Measurements from ENCODE around the gene MPZL1. TPM values are rescaled to one million over a fixed set of nuclear protein-coding genes. Genes with fewer than 3 reads are reported as not detected.
A peak's percentile ranks its signal among the peaks of the same experiment; 100 is the strongest.
"Not testable (repeated sequence)": the region's sequence is repeated elsewhere in the genome, so short reads cannot be mapped to it uniquely, and the experiment has no call there.

MPZL1 gene
- total and polyA plus RNA-seq, 5 donors from 2014 or later: 3.3 to 10.0 (median 8.4) TPM

DNA sequence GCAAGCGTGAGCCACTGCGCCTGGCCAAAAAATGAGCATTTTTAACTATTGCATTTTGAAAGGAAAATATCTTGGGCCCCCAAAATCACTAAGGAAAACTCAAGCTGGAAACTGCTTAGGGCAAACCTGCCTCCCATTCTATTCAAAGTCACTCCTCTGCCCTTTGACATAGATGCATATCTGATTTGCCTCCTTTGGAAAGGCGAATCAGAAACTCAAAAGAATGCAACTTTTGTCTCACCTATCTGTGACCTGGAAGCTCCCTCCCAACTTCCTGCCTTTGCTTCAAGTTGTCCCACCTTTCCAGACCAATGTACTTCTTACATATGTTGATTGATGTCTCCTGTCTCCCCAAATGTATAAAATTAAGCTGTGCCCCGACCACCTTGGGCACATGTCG is 108.9 kb downstream of the MPZL1 start:
- H3K27me3 Mint-ChIP-seq; H3K9me3 ChIP-seq (ENCODE audit: control insufficient read depth in 2 of 2, low read length in 2 of 2); H3K36me3 Mint-ChIP-seq; H3K4me3 Mint-ChIP-seq; DNase-seq; H3K27ac ChIP-seq (ENCODE audit: insufficient read depth, low read length, poor library complexity, severe bottlenecking); H3K4me1 Mint-ChIP-seq; H3K27ac Mint-ChIP-seq; H3K9me3 Mint-ChIP-seq; ATAC-seq (ENCODE audit: low read depth in 2 of 2); H3K4me3 ChIP-seq (ENCODE audit: low read depth, low read length); H3K4me1 ChIP-seq (ENCODE audit: control insufficient read depth, insufficient read depth, low read length, poor library complexity, severe bottlenecking); H3K36me3 ChIP-seq (ENCODE audit: control insufficient read depth, insufficient read depth, low read length); H3K27me3 ChIP-seq (ENCODE audit: control insufficient read depth, insufficient read depth, low read length): not testable (repeated sequence)

GRCh38 chr1:167832693-167833092 is 110.9 kb downstream of the MPZL1 start:
- H3K4me3 Mint-ChIP-seq: no peak overlapping the region
- no peak overlapping the region for H3K27ac ChIP-seq (ENCODE audit: insufficient read depth, low read length, poor library complexity, severe bottlenecking)
- DNase-seq (no peak), ATAC-seq (ENCODE audit: low read depth in 2 of 2) (no peak)
- H3K36me3 ChIP-seq (ENCODE audit: control insufficient read depth, insufficient read depth, low read length): no peaks in the 10 kb centered on the region
- peaks cover 0 to 4% (median 0%) of the 10 kb centered on the region in 4 donors for H3K4me1 Mint-ChIP-seq
- no peak overlapping the region for H3K27ac Mint-ChIP-seq
- no peaks in the 10 kb centered on the region for H3K36me3 Mint-ChIP-seq
- no peak overlapping the region for H3K4me3 ChIP-seq (ENCODE audit: low read depth, low read length)
- H3K9me3 Mint-ChIP-seq: no peaks in the 10 kb centered on the region
- H3K27me3 ChIP-seq (ENCODE audit: control insufficient read depth, insufficient read depth, low read length): no peaks in the 10 kb centered on the region
- H3K4me1 ChIP-seq (ENCODE audit: control insufficient read depth, insufficient read depth, low read length, poor library complexity, severe bottlenecking): no peaks in the 10 kb centered on the region
- no peaks in the 10 kb centered on the region for H3K9me3 ChIP-seq (ENCODE audit: control insufficient read depth in 2 of 2, low read length in 2 of 2)
- peaks cover 5% of the 10 kb centered on the region for H3K27me3 Mint-ChIP-seq

DNA sequence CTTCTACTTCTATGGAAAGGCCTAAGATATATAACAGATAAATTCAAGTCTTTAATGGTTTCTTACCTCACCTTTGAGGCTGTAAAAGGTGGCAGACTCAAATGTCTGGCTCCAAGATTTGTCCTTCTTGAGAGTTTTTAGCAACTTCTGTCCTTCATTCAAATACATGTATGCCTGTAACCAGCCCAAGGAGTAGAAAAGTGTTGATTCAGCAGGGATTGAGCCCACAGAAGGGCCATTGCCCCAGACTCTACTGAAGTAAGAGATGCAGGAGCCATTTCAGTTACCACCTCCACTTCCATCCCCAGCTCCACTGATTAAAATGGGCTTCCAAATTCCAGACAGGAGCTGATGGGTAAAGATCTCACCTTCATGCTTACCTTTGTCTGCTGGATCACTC is 112.1 kb downstream of the MPZL1 start:
- ATAC-seq (ENCODE audit: low read depth in 2 of 2) (no peak), DNase-seq (no peak)
- Mint-ChIP-seq H3K27ac (no peak overlapping the region), H3K9me3 (no peaks in the 10 kb centered on the region), H3K36me3 (no peaks in the 10 kb centered on the region), H3K4me1 (peaks cover 0 to 4% (median 0%) of the 10 kb centered on the region in 4 donors), H3K4me3 (no peak overlapping the region), H3K27me3 (peaks cover 5% of the 10 kb centered on the region)
- Histone ChIP-seq H3K4me1 (ENCODE audit: control insufficient read depth, insufficient read depth, low read length, poor library complexity, severe bottlenecking) (no peaks in the 10 kb centered on the region), H3K36me3 (ENCODE audit: control insufficient read depth, insufficient read depth, low read length) (no peaks in the 10 kb centered on the region), H3K4me3 (ENCODE audit: low read depth, low read length) (no peak overlapping the region), H3K9me3 (ENCODE audit: control insufficient read depth in 2 of 2, low read length in 2 of 2) (no peaks in the 10 kb centered on the region), H3K27ac (ENCODE audit: insufficient read depth, low read length, poor library complexity, severe bottlenecking) (no peak overlapping the region), H3K27me3 (ENCODE audit: control insufficient read depth, insufficient read depth, low read length) (peaks cover 5% of the 10 kb centered on the region)

DNA sequence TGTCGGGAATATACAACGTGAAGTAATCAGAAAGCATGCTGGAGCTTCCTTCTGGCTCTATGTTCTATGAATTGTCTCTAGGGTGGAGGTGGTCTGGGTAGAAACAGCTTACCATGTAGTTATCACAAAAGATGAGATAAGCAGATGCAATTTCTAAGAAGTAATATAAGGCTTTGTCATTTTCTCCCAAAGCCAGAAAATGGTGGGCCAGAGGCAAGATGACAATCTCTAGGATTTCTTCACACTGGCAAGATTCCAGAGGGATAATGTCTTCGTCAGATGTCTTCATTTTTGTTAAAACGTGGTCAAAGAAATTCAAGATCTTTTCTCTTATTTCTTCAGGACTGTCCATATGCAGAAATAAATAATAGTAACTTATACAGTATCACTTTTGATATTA is 114.4 kb downstream of the MPZL1 start:
- H3K4me1 ChIP-seq (ENCODE audit: control insufficient read depth, insufficient read depth, low read length, poor library complexity, severe bottlenecking): no peaks in the 10 kb centered on the region
- no peak for ATAC-seq (ENCODE audit: low read depth in 2 of 2)
- no peaks in the 10 kb centered on the region for H3K36me3 ChIP-seq (ENCODE audit: control insufficient read depth, insufficient read depth, low read length)
- DNase-seq: no peak
- no peak overlapping the region for H3K27ac Mint-ChIP-seq
- H3K9me3 ChIP-seq (ENCODE audit: control insufficient read depth in 2 of 2, low read length in 2 of 2): no peaks in the 10 kb centered on the region
- H3K4me1 Mint-ChIP-seq: peaks cover 0 to 4% (median 0%) of the 10 kb centered on the region in 4 donors
- no peaks in the 10 kb centered on the region for H3K36me3 Mint-ChIP-seq
- no peaks in the 10 kb centered on the region for H3K9me3 Mint-ChIP-seq
- peaks cover 5% of the 10 kb centered on the region for H3K27me3 ChIP-seq (ENCODE audit: control insufficient read depth, insufficient read depth, low read length)
- H3K27ac ChIP-seq (ENCODE audit: insufficient read depth, low read length, poor library complexity, severe bottlenecking): no peak overlapping the region
- H3K4me3 Mint-ChIP-seq: no peak overlapping the region
- no peaks in the 10 kb centered on the region for H3K27me3 Mint-ChIP-seq
- H3K4me3 ChIP-seq (ENCODE audit: low read depth, low read length): no peak overlapping the region

DNA sequence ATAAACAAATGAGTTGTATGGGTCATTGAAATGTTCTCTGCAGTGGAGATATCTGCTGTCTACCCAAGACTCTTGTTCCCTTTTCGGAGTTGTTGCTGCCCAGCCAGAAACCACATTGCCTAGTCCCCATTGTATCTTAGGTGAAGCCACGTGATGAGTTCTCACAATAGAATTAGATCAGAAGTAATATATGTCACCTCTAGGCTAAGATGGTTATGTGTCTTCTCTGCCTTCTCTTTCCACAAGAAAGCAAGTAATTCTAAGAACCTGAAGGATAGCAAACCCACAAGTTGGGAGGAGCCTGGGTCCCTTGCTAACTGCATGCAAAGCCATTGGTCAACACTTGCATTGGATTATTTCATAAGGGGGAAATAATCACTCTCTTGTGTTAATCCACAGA is 115.5 kb downstream of the MPZL1 start:
- Histone ChIP-seq H3K9me3 (ENCODE audit: control insufficient read depth in 2 of 2, low read length in 2 of 2) (no peaks in the 10 kb centered on the region), H3K36me3 (ENCODE audit: control insufficient read depth, insufficient read depth, low read length) (no peaks in the 10 kb centered on the region), H3K27me3 (ENCODE audit: control insufficient read depth, insufficient read depth, low read length) (peaks cover 5% of the 10 kb centered on the region), H3K4me3 (ENCODE audit: low read depth, low read length) (no peak overlapping the region), H3K4me1 (ENCODE audit: control insufficient read depth, insufficient read depth, low read length, poor library complexity, severe bottlenecking) (no peaks in the 10 kb centered on the region), H3K27ac (ENCODE audit: insufficient read depth, low read length, poor library complexity, severe bottlenecking) (no peak overlapping the region)
- Mint-ChIP-seq H3K4me3 (no peak overlapping the region), H3K27ac (no peak overlapping the region), H3K36me3 (no peaks in the 10 kb centered on the region), H3K27me3 (peaks cover 7% of the 10 kb centered on the region), H3K9me3 (no peaks in the 10 kb centered on the region), H3K4me1 (peaks cover 0 to 4% (median 0%) of the 10 kb centered on the region in 4 donors)
- ATAC-seq (ENCODE audit: low read depth in 2 of 2) (no peak), DNase-seq (peak in 1 of 3 donors; percentile 29)

GRCh38 chr1:167839009-167839408 is 117.2 kb downstream of the MPZL1 start:
- ATAC-seq (ENCODE audit: low read depth in 2 of 2): no peak
- no peaks in the 10 kb centered on the region for H3K36me3 Mint-ChIP-seq

More at GRCh38 chr1:167839009-167839408, 117.2 kb downstream of the MPZL1 start:
- no peaks in the 10 kb centered on the region for H3K4me1 ChIP-seq (ENCODE audit: control insufficient read depth, insufficient read depth, low read length, poor library complexity, severe bottlenecking)
- Mint-ChIP-seq H3K4me1 (peaks cover 0 to 4% (median 0%) of the 10 kb centered on the region in 4 donors), H3K9me3 (no peaks in the 10 kb centered on the region), H3K27ac (no peak overlapping the region), H3K4me3 (no peak overlapping the region), H3K27me3 (peaks cover 7% of the 10 kb centered on the region)
- no peaks in the 10 kb centered on the region for H3K36me3 ChIP-seq (ENCODE audit: control insufficient read depth, insufficient read depth, low read length)
- no peak for DNase-seq
- H3K27me3 ChIP-seq (ENCODE audit: control insufficient read depth, insufficient read depth, low read length): peaks cover 5% of the 10 kb centered on the region
- no peak overlapping the region for H3K4me3 ChIP-seq (ENCODE audit: low read depth, low read length)
- no peaks in the 10 kb centered on the region for H3K9me3 ChIP-seq (ENCODE audit: control insufficient read depth in 2 of 2, low read length in 2 of 2)
- H3K27ac ChIP-seq (ENCODE audit: insufficient read depth, low read length, poor library complexity, severe bottlenecking): no peak overlapping the region

Other genes with a start within 250 kb of the MPZL1 start
- gene CD247, start 203.5 kb upstream of the MPZL1 start, total RNA-seq: 410 TPM
- gene CD247, start 203.5 kb upstream of the MPZL1 start, polyA plus RNA-seq: 100 to 1,000 TPM; 412 to 718 (median 486) TPM
- gene CREG1, start 168.2 kb upstream of the MPZL1 start, total RNA-seq: 6.7 TPM
- gene CREG1, start 168.2 kb upstream of the MPZL1 start, polyA plus RNA-seq: 10 to 100 TPM; 16.8 to 29.7 (median 22.1) TPM
- 174 TPM for gene RCSD1, start 91.8 kb upstream of the MPZL1 start, total RNA-seq
- gene RCSD1, start 91.8 kb upstream of the MPZL1 start, polyA plus RNA-seq: 100 to 1,000 TPM; 207 to 251 (median 233) TPM
- 0.10 TPM for gene ADCY10, start 192.2 kb downstream of the MPZL1 start, total RNA-seq
- gene ADCY10, start 192.2 kb downstream of the MPZL1 start, polyA plus RNA-seq: not detected
- gene DCAF6, start 214.7 kb downstream of the MPZL1 start, total RNA-seq: 25.5 TPM
- 10 to 100 TPM in 3 of 4 donors, 1 to 10 TPM in 1; 9.7 to 11.8 (median 11.1) TPM for gene DCAF6, start 214.7 kb downstream of the MPZL1 start, polyA plus RNA-seq
- gene MPC2, start 215.1 kb downstream of the MPZL1 start, total RNA-seq: 44.7 TPM
- 100 to 1,000 TPM in 3 of 4 donors, 10 to 100 TPM in 1; 97.1 to 120 (median 105) TPM for gene MPC2, start 215.1 kb downstream of the MPZL1 start, polyA plus RNA-seq